Stimulated activated CD4-positive, alpha-beta T cell treated with anti-CD3 and anti-CD28 coated beads, TNF-alpha, amount 100 ng/mL, for 1 hour (primary cell): Measurements from ENCODE around the gene UNC93A.
"Not testable (repeated sequence)": the region's sequence is repeated elsewhere in the genome, so short reads cannot be mapped to it uniquely, and the experiment has no call there.

Source experiments
- DNase-seq, 3 donors: peaks; one replicate each; pipeline ENCODE4 v3.0.0-alpha.2; 2020; ENCODE audit warnings: low read depth in 3 of 3, low spot score in 1 of 3

UNC93A gene

DNA sequence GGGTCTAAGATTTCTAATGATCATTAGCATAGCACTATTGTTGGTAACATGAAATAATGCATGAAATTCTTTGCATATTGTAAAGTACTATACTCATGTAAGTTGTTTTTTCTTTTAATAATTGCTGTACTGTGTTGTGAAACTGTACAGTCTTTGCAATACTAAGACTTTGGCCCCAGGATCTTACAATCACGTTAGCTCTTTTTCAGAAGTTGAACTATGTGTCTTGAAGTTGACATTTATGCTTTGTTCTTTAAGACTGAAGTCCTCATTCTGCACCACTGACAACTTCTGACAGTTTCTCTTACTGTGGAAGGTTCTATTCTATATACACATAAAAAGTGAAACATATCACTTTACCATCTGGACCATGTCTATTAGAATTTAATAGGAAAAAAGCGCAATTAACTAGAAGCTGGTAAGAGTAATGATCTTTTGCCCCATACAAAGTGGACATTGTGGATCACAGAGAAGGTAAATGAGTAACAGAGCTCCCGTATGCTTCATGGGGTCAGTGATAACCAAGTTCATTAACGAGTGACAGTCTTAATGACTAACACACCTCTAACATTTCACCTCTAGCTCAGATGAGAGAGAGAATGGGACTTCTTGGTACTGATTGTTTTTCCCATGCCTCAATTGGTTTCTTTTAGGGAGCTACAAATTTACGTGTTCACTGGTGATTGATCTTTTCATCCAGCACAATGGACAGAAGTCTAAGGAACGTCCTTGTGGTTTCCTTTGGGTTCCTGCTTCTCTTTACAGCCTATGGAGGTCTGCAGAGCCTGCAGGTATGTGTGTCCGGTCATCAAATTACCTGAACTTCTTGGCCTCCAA, at the start of gene UNC93A:
Gene UNC93A (plus strand): TSS at position 530 of the 837 bp plus-strand sequence. CDS start 175 bp downstream, at position 705.
- no peak for DNase-seq

- not testable (repeated sequence) for DNase-seq
These were observed 49.6 kb upstream of the UNC93A start for GRCh38 chr6:167241321-167242134.

DNA sequence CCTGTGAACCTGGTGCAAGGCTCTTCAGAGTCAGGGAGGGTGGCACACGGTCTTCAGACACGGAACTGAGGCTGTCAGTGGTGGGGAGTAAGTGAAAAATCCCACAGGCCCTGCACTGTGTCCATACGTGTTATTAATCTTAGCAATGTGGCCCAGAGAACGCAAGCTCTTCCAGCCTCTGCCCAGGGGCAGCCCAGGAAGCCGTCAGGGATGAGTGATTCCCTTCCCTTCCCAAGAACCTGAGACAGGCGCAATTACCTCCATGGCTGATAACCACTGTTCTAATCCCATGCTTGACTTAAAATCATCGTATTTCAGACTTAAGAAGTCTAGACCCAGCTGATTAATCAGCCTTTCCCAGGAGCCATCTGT, 49.0 kb upstream of the UNC93A start:
- not testable (repeated sequence) for DNase-seq

DNA sequence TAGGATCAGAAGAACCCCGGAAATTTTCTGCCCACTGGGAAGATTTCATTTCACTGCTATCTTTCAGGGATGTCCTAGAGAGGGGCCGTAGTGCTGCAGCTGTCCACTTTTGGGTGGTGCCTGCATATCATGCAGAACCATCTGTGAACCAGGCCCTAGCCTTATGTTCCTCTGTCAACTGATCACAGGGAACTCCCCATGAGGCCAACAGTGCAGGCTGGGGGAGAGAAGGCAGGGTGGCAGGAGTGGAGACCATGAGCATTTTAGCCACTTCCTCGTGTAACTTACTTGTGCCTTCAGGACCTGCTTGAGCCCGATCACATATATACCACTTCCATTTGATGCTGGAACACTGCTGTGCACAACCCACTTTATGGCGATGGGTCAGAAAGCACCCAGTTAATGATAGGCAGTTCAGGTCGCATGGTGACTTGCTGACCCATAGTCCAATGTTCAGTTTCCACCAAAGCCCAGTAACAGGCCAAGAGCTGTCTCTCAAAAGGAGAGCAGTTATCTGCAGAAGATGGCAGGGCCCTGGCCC, 48.5 kb upstream of the UNC93A start:
- DNase-seq: not testable (repeated sequence)

DNA sequence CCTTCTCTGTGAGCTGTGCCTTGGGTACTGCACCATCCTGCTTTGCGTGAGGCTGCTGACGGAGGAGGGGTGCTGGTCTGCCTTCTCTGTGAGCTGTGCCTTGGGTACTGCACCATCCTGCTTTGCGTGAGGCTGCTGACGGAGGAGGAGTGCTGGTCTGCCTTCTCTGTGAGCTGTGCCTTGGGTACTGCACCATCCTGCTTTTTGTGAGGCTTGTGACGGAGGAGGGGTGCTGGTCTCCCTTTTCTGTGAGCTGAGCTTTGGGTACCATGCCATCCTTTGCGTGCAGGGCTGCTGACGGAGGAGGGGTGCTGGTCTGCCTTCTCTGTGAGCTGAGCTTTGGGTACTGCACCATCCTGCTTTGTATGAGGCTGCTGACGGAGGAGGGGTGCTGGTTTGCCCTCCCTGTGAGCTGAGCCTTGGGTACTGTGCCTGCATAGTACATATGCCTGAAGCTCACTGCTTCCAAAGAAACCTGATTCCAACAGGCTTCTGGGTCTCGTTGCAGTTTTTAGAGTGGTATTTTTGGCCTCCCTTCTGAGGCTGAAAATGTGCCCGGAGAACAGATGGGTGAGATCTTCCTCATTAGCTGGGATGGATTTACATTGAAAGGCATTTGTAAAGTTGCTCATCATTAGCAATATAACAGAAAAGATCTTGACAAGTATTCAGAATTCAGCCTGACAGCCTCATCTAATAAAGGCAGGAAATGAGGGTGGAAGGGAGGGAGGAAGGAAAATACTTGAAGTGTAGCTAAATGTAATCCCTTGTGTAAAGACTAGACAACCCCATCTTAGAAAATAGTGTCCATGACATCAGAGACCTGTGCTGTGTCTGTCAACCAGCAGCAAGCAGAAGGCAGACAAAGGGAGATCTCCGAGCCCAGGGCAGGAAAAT, 46.8 kb upstream of the UNC93A start:
- DNase-seq: no peak

DNA sequence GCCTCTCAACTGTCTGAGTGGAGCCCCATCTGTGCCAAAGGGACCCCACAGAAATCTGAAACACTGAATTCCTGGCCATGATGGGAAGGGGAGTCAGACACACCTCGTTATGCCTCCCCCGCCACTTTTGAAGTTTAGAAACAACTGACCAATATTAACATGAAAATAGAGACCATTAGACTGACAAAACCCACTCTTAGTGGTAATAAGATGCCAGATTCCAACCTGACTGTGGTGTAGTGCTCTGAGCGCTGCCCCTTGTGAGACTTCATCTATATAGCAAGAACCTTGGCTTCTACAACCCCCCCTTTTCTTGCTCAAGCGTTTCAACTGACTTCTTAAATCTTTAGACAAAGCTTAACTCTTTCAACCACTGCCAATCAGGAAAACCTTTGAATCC, 46.1 kb upstream of the UNC93A start:
- no peak for DNase-seq

DNA sequence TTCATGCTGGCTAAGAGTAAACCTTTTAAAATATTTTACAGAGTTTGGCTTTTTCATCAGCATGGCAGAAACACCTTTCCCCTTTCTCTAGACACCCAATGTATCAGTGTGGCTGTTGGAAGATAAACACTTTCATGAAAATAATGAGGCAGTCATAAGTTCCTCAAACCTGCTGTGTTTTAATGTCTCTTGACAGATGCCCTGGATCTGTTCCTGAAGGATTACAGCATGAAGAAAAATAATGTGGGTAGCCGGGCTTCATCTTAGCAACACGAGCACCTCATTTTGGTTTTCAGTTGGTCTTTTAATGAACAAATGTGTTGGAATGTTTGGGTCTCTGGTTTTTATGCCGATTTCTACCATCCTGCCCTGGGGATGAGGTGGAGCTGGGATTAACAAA, 45.5 kb upstream of the UNC93A start:
- DNase-seq: no peak

DNA sequence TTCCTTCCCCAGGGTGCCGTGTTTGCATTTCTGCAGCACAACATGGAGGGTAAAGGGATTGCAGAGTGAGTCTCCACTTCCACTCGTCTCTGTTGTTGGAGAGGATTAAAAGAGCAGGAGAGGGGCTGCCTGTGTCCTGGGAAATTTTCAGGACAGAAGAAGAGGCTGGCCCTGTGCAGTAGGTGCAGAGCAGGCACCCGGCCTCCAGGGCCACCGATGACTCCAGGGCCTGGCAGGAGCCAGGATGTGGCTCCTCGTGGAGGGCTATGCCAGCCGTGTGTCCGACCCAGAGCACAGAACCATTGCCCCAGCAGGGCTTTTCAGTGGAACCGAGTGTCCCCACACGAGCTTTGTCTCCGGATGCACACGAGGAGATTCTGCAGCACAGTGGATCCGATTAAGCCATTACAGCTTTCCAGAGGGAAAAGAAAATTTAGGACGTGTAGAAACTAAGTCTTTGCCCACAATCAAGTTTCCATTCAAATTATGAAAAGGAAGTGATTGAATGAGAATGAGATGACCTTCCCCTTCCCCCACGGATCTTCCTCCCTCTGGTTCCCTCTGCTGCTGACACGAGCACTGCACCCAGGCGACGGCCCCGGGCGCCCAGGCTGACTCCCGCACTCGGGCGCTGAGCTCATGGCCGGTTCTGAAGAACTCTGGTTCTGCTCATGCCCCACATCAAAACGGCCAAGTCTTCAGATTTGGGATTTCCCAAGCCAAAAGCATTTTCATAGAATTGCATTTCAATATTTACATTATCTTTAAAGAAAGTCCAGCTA, 43.1 kb upstream of the UNC93A start:
- DNase-seq: no peak

GRCh38 chr6:167248878-167249455, 42.1 kb upstream of the UNC93A start:
- DNase-seq: not testable (repeated sequence)

DNA sequence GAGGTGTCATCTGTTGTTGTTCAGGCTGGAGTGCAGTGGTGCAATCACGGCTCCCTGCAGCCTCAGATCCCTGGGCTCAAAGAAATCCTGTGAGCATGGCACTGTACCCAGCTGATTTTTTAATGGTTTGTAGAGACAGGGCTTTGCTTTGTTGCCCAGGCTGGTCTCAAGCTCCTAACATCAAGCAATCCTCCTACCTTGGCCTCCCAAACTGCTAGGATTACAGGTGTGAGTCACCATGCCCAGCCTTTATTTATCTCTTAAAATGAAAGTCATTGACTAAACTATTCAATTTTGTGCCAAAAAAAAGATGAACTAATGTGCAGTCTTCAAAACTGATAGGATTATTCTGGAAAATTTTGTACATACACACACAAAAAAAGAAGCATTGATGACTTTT, 38.8 kb upstream of the UNC93A start:
- DNase-seq: no peak

- no peak for DNase-seq
These were observed 35.1 kb upstream of the UNC93A start for GRCh38 chr6:167255918-167256553.

DNA sequence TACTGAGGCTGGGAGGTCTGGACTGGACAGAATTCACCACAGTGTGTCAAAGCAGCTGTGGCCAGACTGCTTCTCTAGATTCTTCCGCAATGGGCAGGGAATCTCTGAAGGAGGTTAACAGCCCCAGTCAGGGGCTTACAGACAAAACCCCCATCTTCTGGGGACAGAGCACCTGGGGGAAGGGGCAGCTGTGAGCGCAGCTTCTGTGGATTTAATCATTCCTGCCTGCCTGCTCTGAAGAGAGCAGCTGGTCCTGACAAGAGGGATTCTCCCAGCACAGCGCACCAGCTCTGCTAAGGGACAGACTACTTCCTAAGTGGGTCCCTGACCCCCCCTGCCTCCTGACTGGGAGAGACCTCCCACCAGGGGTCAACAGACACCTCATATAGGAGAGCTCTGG, 32.5 kb upstream of the UNC93A start:
- DNase-seq: no peak

DNA sequence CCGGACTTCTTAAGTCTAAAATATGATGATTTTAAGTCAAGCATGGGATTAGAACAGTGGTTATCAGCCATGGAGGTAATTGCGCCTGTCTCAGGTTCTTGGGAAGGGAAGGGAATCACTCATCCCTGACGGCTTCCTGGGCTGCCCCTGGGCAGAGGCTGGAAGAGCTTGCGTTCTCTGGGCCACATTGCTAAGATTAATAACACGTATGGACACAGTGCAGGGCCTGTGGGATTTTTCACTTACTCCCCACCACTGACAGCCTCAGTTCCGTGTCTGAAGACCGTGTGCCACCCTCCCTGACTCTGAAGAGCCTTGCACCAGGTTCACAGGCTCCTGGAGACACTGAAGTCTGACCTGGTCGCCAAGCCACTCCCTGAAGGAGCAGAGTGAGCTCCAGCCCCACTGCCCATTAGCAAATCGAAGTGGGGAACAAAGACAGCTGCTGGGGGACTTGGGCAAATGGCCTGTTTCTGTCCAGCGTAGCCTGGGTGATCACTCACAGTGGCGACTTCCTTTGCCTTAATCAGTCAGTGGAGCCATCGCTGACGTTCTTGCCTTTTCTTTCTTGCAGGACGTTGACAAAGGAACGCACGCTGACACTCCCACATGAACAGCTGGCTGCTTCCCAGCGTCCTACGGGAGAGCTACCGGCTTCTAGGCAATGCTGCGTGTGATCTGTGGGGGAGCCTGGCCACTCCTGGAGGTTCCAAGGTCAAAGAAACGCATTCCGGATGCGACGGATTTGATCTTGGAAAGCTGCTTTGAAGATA, 24.9 kb upstream of the UNC93A start:
- not testable (repeated sequence) for DNase-seq

GRCh38 chr6:167266830-167267555, 24.1 kb upstream of the UNC93A start:
- no peak for DNase-seq

DNA sequence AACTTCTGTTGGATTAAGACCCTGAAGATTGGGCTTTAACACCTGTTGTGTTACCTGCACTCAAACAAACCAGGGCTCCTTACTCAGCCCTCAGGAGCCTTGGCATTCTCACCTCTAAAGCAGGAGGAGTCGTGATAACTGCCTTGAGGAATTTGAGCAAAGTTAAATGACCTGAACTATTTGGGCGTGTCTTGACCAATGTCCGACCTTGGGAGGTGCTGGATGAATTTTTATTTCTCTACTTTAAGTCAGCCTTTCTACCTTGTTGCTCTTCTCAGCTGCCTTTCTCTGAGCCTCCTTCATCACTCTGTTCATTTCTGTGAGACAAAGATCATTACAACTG, 23.6 kb upstream of the UNC93A start:
- not testable (repeated sequence) for DNase-seq

DNA sequence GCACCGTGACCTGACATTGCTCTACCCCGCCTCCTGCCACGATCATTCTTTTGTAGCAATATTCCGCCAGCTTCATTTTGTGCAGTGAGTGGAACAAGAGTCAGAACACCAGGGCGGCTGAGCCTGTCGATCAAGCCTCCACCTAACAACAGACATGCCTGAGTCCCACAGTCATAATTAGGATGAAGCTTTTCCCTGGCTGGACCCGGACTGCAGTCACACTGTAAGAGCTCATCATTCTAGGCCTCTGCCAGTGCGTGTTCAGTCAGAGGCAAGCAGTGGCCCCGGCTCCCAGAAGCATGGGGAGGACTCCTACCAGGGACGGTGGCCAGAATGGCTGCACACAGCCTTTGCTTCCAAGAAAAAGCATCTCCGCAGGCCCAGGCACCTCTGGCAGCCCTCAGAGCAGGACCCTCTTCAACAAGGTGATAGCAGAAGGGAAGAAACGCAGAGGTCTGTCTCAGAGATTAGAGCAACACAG, 23.2 kb upstream of the UNC93A start:
- no peak for DNase-seq

DNA sequence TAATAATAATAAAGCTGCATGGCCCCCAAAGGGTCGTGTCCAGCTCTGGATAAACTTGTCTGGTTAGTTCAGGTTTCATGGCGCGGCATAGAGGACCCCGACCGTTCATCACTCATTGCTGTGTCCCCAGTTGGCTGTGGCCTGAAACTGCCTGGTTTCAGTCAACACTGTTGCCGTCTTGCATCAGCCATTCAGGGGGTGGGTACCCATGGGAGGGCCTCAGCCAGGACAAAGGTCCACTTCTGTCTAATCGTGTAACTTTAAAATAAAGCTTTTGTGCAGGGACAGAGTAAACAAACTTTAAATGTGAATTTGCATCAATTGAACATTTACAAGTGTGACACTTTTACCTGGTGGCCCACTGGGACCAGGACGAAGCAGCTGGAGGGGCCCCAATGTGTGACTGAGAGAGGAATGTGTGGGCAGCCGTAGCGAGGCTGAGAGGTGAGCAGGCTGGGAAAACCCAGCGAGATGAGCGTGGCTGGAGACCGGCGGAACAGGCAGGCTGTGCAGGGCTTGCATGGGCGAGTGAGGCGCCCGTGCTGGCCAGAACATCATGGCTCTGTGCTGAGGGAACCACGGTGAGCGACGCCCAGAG, 22.3 kb upstream of the UNC93A start:
- no peak for DNase-seq
